ENCODE data around the gene ATP5PO. TPM values are rescaled to one million over a fixed set of nuclear protein-coding genes. Genes with fewer than 3 reads are reported as not detected.

The ATP5PO gene
- total RNA-seq, 1 donor from 2014 or later: 309 TPM

DNA sequence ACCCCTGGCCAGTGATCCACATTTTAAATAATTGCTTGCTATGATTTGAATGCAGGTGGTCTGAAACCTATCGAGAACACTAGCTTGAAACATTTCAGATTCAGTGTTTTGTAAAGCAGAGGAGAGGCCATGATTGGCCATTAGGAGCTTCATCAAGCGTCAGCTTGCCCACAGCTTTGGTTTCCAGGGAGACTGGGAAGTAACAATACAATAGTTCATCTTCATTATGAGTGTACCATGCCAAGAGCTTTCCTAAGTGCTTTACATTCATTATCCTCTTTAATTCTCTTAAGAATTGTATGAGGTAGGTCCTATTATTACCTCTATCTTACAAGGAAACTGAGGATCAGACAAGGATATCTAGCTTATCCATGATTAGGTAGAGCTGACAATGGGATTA lies 27.7 kb upstream of the ATP5PO start:
- Mint-ChIP-seq H3K36me3 (peaks cover 7% of the 10 kb centered on the region), H3K4me1 (peaks cover 45% of the 10 kb centered on the region), H3K27me3 (ENCODE audit: insufficient read depth, low read depth) (peaks cover 3% of the 10 kb centered on the region), H3K9me3 (peaks cover 23% of the 10 kb centered on the region), H3K4me3 (no peak overlapping the region), H3K27ac (peak overlapping the region; percentile 46)
- Histone ChIP-seq H3K4me3 (no peak overlapping the region), H3K4me2 (no peak overlapping the region), H3K4me1 (peaks cover 12% of the 10 kb centered on the region), H4K20me1 (ENCODE audit: low read depth) (no peaks in the 10 kb centered on the region), H3K36me3 (no peaks in the 10 kb centered on the region), H3K27me3 (no peaks in the 10 kb centered on the region), H3K9me3 (ENCODE audit: low read depth) (no peaks in the 10 kb centered on the region), H3K9ac (no peak overlapping the region), H2AFZ (replicated peaks) (no peak overlapping the region), H3K79me2 (ENCODE audit: low read depth) (no peaks in the 10 kb centered on the region), H3K27ac (no peak overlapping the region), H3F3A (ENCODE audit: low read depth) (peaks cover 19% of the 10 kb centered on the region)
- TF ChIP-seq, protein P1, sequence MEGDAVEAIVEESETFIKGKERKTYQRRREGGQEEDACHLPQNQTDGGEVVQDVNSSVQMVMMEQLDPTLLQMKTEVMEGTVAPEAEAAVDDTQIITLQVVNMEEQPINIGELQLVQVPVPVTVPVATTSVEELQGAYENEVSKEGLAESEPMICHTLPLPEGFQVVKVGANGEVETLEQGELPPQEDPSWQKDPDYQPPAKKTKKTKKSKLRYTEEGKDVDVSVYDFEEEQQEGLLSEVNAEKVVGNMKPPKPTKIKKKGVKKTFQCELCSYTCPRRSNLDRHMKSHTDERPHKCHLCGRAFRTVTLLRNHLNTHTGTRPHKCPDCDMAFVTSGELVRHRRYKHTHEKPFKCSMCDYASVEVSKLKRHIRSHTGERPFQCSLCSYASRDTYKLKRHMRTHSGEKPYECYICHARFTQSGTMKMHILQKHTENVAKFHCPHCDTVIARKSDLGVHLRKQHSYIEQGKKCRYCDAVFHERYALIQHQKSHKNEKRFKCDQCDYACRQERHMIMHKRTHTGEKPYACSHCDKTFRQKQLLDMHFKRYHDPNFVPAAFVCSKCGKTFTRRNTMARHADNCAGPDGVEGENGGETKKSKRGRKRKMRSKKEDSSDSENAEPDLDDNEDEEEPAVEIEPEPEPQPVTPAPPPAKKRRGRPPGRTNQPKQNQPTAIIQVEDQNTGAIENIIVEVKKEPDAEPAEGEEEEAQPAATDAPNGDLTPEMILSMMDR (IDR thresholded peaks at IDR 0.05): no peak
- TF ChIP-seq EZH2phosphoT487 (IDR thresholded peaks at IDR 0.05) (no peak), EZH2 (IDR thresholded peaks at IDR 0.05) (no peak)
- DNase-seq (ENCODE audit: low spot score): no peak

DNA sequence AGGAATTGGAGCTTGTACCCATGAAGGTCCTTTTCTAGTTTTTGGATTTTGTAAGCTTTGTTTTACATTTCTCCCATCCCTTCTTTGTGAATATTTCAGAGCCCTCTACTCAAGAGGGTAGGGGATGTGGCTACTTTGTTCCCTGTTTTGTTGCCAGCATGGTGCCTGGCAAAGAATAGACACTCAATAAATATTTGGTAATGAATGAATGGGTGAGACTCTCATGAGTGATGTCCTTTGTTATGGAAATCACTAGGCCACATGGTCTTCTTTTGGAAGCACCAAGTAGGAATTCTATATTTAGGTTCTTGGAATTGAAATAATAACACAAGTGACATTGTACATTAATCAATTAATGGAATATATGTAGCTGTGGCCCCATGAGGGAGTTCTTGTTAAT lies 26.8 kb upstream of the ATP5PO start:
- no peaks in the 10 kb centered on the region for H3K79me2 ChIP-seq (ENCODE audit: low read depth)
- no peak overlapping the region for H3K27ac ChIP-seq
- H3K36me3 ChIP-seq: no peaks in the 10 kb centered on the region
- no peaks in the 10 kb centered on the region for H3K9me3 ChIP-seq (ENCODE audit: low read depth)
- H3K4me3 ChIP-seq: no peak overlapping the region
- TF ChIP-seq EZH2 (IDR thresholded peaks at IDR 0.05): no peak
- TF ChIP-seq, protein P1 (IDR thresholded peaks at IDR 0.05): no peak
- TF ChIP-seq EZH2phosphoT487 (IDR thresholded peaks at IDR 0.05): no peak
- DNase-seq (ENCODE audit: low spot score): no peak
- H4K20me1 ChIP-seq (ENCODE audit: low read depth): no peaks in the 10 kb centered on the region
- H3K27me3 ChIP-seq: no peaks in the 10 kb centered on the region
- Mint-ChIP-seq H3K4me3 (no peak overlapping the region), H3K4me1 (peaks cover 36% of the 10 kb centered on the region), H3K36me3 (peaks cover 7% of the 10 kb centered on the region), H3K27me3 (ENCODE audit: insufficient read depth, low read depth) (peaks cover 3% of the 10 kb centered on the region), H3K27ac (peak overlapping the region; percentile 57), H3K9me3 (peaks cover 23% of the 10 kb centered on the region)
- H2AFZ ChIP-seq (replicated peaks): no peak overlapping the region
- H3K4me1 ChIP-seq: peaks cover 5% of the 10 kb centered on the region
- H3K4me2 ChIP-seq: no peak overlapping the region
- H3F3A ChIP-seq (ENCODE audit: low read depth): peaks cover 11% of the 10 kb centered on the region
- no peak overlapping the region for H3K9ac ChIP-seq

DNA sequence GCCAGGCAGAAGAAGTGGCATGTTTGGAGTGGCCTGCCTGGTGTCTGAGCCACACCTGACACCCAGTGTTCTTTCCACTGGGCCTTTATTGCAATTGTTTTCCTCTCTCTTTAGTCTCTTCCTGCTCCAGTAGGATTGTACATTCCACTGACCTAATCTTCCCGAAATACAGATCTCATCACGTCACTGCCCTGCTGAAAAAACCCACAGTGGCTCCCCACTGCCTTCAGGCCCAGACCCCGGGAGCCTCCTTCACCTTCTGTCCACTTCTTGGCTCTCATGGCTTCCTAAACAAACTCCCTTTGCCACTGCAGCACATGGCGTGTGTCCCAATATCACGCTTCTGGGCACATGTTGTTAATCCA lies 25.3 kb upstream of the ATP5PO start:
- Histone ChIP-seq H3F3A (ENCODE audit: low read depth) (no peaks in the 10 kb centered on the region), H3K27me3 (no peaks in the 10 kb centered on the region), H3K4me1 (no peaks in the 10 kb centered on the region), H3K9ac (no peak overlapping the region), H3K79me2 (ENCODE audit: low read depth) (no peaks in the 10 kb centered on the region), H4K20me1 (ENCODE audit: low read depth) (no peaks in the 10 kb centered on the region), H3K4me2 (no peak overlapping the region), H2AFZ (replicated peaks) (no peak overlapping the region), H3K36me3 (no peaks in the 10 kb centered on the region), H3K4me3 (no peak overlapping the region), H3K27ac (no peak overlapping the region), H3K9me3 (ENCODE audit: low read depth) (no peaks in the 10 kb centered on the region)
- Mint-ChIP-seq H3K27me3 (ENCODE audit: insufficient read depth, low read depth) (peaks cover 3% of the 10 kb centered on the region), H3K27ac (peak overlapping the region; percentile 76), H3K36me3 (peaks cover 7% of the 10 kb centered on the region), H3K4me1 (peaks cover 24% of the 10 kb centered on the region), H3K4me3 (no peak overlapping the region), H3K9me3 (peaks cover 21% of the 10 kb centered on the region)
- DNase-seq (ENCODE audit: low spot score): no peak
- TF ChIP-seq, protein P1 (IDR thresholded peaks at IDR 0.05): no peak
- TF ChIP-seq EZH2 (IDR thresholded peaks at IDR 0.05) (no peak), EZH2phosphoT487 (IDR thresholded peaks at IDR 0.05) (no peak)

Data from neural progenitor cell (in vitro differentiated cells).